GM18858 (cell line): Measurements from ENCODE around the gene KCND3.

Experiments
- ATAC-seq: cut with Tn5 transposase; IDR thresholded peaks from one replicate; pipeline ENCODE4 v1.9.1; 2021; ENCODE audit not compliant: unreplicated experiment

KCND3 gene

GRCh38 chr1:111733992-111734341, 255.5 kb downstream of the KCND3 start:
- no peak for ATAC-seq

GRCh38 chr1:111733183-111733991, 256.1 kb downstream of the KCND3 start:
- no peak for ATAC-seq

DNA sequence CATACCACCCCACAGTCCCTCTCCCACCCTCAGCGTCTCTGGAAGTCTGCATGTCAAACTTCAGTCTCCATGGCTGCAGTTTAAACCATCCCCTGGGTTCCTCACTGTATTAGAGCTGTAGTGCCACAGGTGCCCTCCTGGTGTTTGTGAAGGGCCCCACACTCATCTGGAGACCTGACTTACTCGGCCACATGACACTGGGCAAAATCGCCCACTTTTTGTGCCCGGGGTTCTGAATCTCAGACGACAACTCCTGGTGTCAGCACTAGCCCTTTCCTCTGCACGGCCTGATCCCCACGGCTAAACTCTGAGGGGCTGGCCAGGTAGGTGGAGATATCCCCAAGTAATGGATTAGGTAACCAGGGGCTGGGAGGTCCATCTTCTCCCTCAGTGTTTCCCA, 256.8 kb downstream of the KCND3 start:
- no peak for ATAC-seq

- ATAC-seq, result no peak
Measured at GRCh38 chr1:111731956-111732355, 257.5 kb downstream of the KCND3 start.

GRCh38 chr1:111730706-111731105, 258.8 kb downstream of the KCND3 start:
- no peak for ATAC-seq

DNA sequence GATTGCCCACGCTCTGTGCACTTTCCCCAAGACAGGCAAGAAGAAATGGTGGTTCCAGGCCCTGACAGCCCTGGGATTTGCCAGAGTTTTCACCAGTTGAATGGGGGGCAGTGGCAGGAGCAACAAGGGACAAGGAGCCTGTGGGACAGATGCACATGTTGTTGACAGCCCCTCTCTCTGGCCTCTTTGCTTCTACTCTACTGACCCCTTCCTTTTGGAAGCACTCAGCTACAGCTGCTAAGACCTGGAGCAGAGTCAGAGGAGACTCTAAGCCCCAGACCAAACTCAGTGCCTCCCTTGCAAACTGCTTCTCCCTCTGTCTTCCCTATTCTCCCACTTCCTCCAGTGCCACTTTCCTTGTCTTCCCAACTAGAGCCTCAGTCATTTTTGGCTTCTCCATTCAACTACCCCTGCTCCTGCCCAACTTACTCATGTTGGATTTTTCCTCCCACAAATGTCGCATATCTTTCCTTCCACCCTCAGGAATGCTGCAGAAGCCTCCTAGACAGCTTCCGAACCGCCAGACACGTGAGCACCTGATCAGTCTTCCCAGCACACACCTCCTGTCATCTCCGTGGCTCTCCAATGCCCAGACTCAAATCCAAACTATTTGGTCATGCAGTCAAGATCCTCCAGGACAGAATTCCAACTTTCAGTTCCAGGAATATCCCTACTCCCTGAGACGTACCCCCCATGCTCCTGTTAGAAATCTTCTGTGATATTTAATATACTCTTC, 259.4 kb downstream of the KCND3 start:
- no peak for ATAC-seq

- no peak for ATAC-seq
Measured at GRCh38 chr1:111729271-111729921, 260.1 kb downstream of the KCND3 start.

- no peak for ATAC-seq
Measured at GRCh38 chr1:111727056-111727455, 262.4 kb downstream of the KCND3 start.

DNA sequence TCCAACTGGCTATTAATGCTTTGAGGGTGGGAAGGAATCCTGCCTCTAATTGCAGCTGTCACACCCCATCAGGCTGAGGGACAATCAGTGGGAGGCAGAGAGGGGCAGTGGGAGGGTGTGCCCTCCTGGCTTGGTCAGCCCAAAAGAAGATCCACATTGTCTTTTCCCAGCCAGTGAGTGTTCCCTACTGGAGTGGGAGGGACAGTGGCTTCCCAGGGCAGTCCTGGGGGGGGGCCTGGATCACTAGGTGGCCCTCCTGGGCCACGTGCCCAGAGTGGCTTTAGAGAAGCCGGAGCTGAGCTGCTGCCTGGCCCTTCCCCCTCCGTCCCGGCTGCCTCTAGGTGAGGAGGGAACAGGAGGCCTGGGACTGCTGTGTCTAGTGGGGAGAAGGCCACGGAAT, 264.3 kb downstream of the KCND3 start:
- ATAC-seq, result no peak

DNA sequence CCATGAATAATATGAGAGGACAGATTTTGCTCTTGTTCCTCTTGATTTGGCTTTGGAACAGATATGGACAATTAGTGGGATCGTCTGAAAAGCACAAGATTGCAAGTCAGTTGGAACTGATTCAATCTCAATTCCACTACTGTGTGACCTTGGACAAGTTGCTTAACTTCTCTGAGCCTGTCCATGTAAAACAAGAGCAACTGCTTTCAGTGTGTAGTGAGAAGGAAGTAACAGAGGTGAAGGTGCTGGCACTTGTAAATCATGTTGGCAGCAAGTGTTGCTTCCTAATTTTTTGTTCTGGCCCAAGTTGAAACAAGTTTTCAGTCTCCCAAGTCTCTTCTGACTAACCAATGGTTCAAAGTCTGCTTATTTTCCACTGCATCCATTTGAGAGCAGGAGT, 265.6 kb downstream of the KCND3 start:
- ATAC-seq, result no peak

DNA sequence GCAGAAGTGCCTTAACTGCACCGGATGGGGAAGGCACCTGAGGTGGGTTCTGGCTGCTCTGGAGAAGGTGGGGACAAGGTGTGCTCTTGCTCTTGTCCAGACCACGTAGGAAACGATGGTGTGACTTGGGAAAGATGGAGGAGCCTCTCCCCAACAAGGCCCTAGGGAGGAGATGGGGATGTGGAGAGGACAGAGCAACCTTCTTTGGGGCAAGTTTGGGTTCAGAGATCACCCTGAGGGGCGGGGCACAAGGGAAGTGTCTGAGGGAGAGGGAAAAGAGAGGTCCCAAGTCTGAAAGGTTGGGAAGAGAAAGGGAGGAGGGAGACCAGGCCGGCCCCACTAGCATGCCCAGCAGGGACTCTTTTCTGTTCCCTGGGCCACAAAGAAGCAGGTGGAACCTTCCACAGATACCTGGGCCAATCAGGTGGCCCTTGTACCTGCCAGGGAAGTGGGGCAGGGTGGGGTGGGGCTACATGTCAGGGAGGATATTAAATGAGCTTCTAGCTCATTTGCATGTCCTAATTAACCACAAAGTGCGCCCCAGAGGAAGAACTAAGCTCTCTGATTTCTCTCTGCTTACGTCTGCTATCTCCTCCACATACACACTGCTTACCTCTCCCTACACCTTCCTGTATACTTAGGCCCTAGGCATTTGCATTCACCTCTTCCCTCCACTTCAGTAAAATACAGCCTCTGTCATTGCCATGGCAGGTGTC, 266.2 kb downstream of the KCND3 start:
- ATAC-seq, result no peak

DNA sequence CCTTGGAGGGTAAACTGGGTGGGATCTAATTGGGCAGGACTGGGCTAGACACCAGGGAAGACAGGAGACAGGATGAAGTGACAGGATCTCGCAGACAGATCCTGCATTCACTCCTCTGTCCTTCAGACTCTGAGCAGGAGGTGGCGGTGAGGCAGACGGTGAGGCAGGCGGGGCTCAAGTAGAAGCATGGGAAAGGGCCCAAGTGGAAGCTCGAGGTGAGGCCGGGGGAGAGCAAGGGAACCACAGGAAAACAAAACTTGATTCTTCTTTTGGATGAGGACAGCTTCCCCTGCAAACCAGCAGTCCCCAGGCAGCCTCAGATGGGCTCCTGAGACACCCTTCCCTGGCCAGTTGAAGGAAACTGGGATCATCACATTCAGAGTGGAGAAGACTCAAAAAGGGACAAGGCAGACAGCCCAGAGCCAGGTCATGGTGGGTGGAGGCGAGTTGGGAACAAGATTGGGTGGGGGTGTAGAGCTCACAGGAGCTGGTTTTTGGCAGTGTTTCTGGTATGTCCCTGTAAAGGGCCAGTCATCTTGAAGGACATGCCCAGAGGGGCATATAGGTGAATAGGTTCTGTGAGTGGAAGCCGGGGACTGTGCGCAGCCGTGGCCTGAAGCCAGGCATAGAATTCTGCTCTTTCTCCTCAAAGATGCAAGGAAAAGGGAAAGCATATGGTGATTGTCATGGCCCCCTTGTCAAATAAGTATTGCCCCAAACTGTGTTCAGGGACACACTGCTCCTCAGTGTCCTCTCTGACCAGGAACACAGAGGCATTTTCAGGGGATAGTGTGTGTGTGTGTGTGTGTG, 268.3 kb downstream of the KCND3 start:
- ATAC-seq, result no peak
